Transverse colon (tissue), 4 donors: ENCODE data around the gene ATRIP. TPM values are rescaled to one million over a fixed set of nuclear protein-coding genes. Genes with fewer than 3 reads are reported as not detected.

ENCODE experiments used
- DNase-seq: peaks from one replicate; pipeline ENCODE4 v3.0.0-alpha.2; 2019
- H3K27ac ChIP-seq, 4 donors: fragments of 200-600 bp; sonication (generic); 2 replicates each; pipeline ENCODE4 v1.5.1; 2016 to 2018; ENCODE audit warnings: inconsistent platforms in 4 of 4
- H3K27me3 ChIP-seq: fragments of 200-600 bp; sonication (generic); 2 replicates; pipeline ENCODE4 v1.5.1; 2017; ENCODE audit warnings: inconsistent platforms
- H3K36me3 ChIP-seq, 4 donors: fragments of 200-600 bp; sonication (generic); 2 replicates each; pipeline ENCODE4 v1.5.1; 2017 to 2019; ENCODE audit warnings: inconsistent platforms in 4 of 4
- H3K4me1 ChIP-seq, 4 donors: fragments of 200-600 bp; sonication (generic); 2 replicates each; pipeline ENCODE4 v1.5.1; 2017 to 2020; ENCODE audit warnings: inconsistent platforms in 4 of 4
- H3K4me3 ChIP-seq, 4 donors: fragments of 200-600 bp; sonication (generic); 1 replicate in 1 of 4; 2 replicates in 3 of 4; pipeline versions ENCODE4 v1.5.1 to v1.6.1; 2017 to 2019; ENCODE audit warnings: inconsistent platforms in 4 of 4
- H3K9me3 ChIP-seq, 2 donors: fragments of 200-600 bp; sonication (generic); 2 replicates each; pipeline ENCODE4 v1.5.1; 2017 to 2019; ENCODE audit warnings: inconsistent platforms in 2 of 2
- CTCF ChIP-seq, 5 experiments: fragments of 200-600 bp in 3 of 5; fragments of 450-650 bp in 2 of 5; sonication (generic) in 3 of 5; IDR thresholded peaks; 1 replicate in 2 of 5; 2 replicates in 3 of 5; pipeline ENCODE4 v1.5.1; 2016 to 2017; ENCODE audit warnings: antibody characterized with exemption in 5 of 5, inconsistent platforms in 3 of 5, mild to moderate bottlenecking in 2 of 5, moderate library complexity in 1 of 5
- EP300 ChIP-seq: sonication (generic); formaldehyde crosslinking; IDR thresholded peaks from one replicate; pipeline ENCODE4 v1.6.1; 2017; ENCODE audit warnings: antibody characterized with exemption, low read depth
- POLR2A ChIP-seq: fragments of 450-650 bp; IDR thresholded peaks from one replicate; pipeline ENCODE4 v1.6.1; 2016; ENCODE audit warnings: antibody characterized with exemption, mild to moderate bottlenecking, moderate library complexity
- POLR2AphosphoS5 ChIP-seq, 3 donors: sonication (generic); formaldehyde crosslinking; IDR thresholded peaks; one replicate each; pipeline ENCODE4 v1.6.1; 2016; ENCODE audit warnings: antibody characterized with exemption in 3 of 3
- WGBS, 2 donors: methylation state at CpG; one replicate each; pipeline ENCODE4 v1.1.5; 2018; ENCODE audit warnings: low coverage in 1 of 2; 5-methylcytosine and 5-hydroxymethylcytosine counted together
- in situ Hi-C, 4 donors: fragments of 200-750 bp; cut with MboI; loops; one replicate each; pipeline versions ENCODE4 v1.15.0 to v1.15.1; 2017; ENCODE audit warnings: low sequenced_read_pairs in 3 of 4, low pct_ligation_motif_present in 1 of 4, low pct_unique_long_range_greater_than_20kb in 1 of 4
- intact Hi-C: fragments of 100-400 bp; cut with DNase I; formaldehyde crosslinking; loops from one replicate; pipeline ENCODE4 v1.15.1; 2023; ENCODE audit warnings: low total_unique reads
- total RNA-seq, 4 donors: library from RNA; depleted of rRNA; stranded (reverse); fragments of >200 nt; gene quantifications; one replicate each; pipeline ENCODE4 v1.1.0, GENCODE V29; 2016

The ATRIP gene
- total RNA-seq, 4 donors from 2014 or later: 1.8 to 4.4 (median 2.9) TPM

DNA sequence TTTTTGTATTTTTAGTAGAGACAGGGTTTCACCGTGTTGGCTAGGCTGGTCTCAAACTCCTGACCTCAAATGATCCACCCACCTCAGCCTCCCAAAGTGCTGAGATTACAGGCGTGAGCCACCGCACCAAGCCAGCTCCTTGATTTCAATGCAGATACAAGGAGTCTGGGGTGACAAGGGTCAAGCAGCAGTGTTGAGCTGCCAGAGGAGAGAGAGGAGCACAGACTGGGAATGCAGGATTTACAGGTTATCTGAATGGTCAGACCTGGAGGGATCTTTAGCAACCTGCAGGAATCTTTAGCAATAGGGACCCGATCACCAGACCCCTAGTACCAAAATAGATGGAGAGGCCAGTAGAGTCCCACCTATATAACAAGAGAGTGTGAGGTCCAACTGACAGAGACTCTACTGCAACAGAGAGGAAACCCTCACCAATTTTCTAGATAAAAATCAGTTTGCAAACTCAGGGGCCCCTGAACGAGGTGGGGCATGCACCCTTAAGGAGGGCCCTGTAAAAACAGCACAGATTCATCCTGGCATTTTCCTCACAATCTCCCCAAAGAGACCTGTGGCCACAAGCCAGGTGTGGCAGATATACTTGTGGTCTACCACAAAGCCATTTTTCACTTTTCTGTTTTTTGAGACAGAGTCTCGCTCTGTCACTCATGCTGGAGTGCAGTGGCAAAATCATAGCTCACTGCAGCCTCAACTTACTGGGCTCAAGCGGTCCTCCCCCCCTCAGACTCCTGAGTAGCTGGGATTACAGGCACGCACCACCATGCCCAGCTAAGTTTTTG lies 68.1 kb downstream of the ATRIP start:
- TF ChIP-seq EP300: no peak
- TF ChIP-seq POLR2AphosphoS5 (IDR thresholded peaks at IDR 0.05): no peak
- TF ChIP-seq CTCF (IDR thresholded peaks at IDR 0.05): no peak
- TF ChIP-seq POLR2A: no peak
- Histone ChIP-seq H3K4me1 (no peaks in the 10 kb centered on the region), H3K36me3 (no peaks in the 10 kb centered on the region), H3K4me3 (no peak overlapping the region), H3K9me3 (no peaks in the 10 kb centered on the region), H3K27ac (no peak overlapping the region), H3K27me3 (no peaks in the 10 kb centered on the region)
- no peak for DNase-seq
- 80 to 100% methylated on average over 1 to 8 of the region's 8 CpGs for WGBS, 2 donors
- in situ Hi-C loops: no loop called here
- intact Hi-C loops: no loop called here

Other genes with a start within 250 kb of the ATRIP start
- gene CAMP, start 223.2 kb upstream of the ATRIP start, total RNA-seq: not detected
- 1 to 10 TPM; 1.9 to 9.1 (median 5.8) TPM for gene ZNF589, start 205.6 kb upstream of the ATRIP start, total RNA-seq
- 10 to 100 TPM; 22.9 to 39.3 (median 28.1) TPM for gene NME6, start 145.4 kb upstream of the ATRIP start, total RNA-seq
- gene SPINK8, start 113.1 kb upstream of the ATRIP start, total RNA-seq: not detected
- gene FBXW12, start 74.5 kb upstream of the ATRIP start, total RNA-seq: not detected
- 100 to 1,000 TPM; 129 to 530 (median 245) TPM for gene PLXNB1, start 16.7 kb upstream of the ATRIP start, total RNA-seq
- gene CCDC51, start 6.6 kb upstream of the ATRIP start, total RNA-seq: 10 to 100 TPM in 2 of 4 donors, 1 to 10 TPM in 2; 2.8 to 14.1 (median 8.2) TPM
- 100 to 1,000 TPM; 115 to 279 (median 192) TPM for gene TMA7, start 6.5 kb upstream of the ATRIP start, total RNA-seq
- 10 to 100 TPM; 72.9 to 89.4 (median 80.8) TPM for gene SHISA5, start 57.4 kb downstream of the ATRIP start, total RNA-seq
- gene PFKFB4, start 110.1 kb downstream of the ATRIP start, total RNA-seq: 1 to 10 TPM in 3 of 4 donors, under 1 TPM in 1; 0.37 to 7.9 (median 6.7) TPM
- not detected for gene UCN2, start 117.0 kb downstream of the ATRIP start, total RNA-seq
- gene COL7A1, start 148.6 kb downstream of the ATRIP start, total RNA-seq: 10 to 100 TPM in 2 of 4 donors, 1 to 10 TPM in 2; 4.8 to 19.1 (median 12.9) TPM
- 100 to 1,000 TPM; 579 to 974 (median 655) TPM for gene UQCRC1, start 162.9 kb downstream of the ATRIP start, total RNA-seq
- 10 to 100 TPM in 1 of 4 donors, not detected in 3; 13.1 TPM for gene TMEM89, start 175.0 kb downstream of the ATRIP start, total RNA-seq
- gene SLC26A6, start 188.7 kb downstream of the ATRIP start, total RNA-seq: 100 to 1,000 TPM; 134 to 282 (median 193) TPM
- 10 to 100 TPM in 1 of 4 donors, 1 to 10 TPM in 3; 1.2 to 15.0 (median 3.9) TPM for gene CELSR3, start 216.1 kb downstream of the ATRIP start, total RNA-seq
- 10 to 100 TPM; 42.3 to 74.6 (median 49.2) TPM for gene NCKIPSD, start 239.2 kb downstream of the ATRIP start, total RNA-seq